Small intestine (tissue), 7 donors: ENCODE measurements around the gene SUFU. TPM values are rescaled to one million over a fixed set of nuclear protein-coding genes. Genes with fewer than 3 reads are reported as not detected.

ENCODE experiments used
- DNase-seq, 2 donors: peaks; one replicate each; pipeline versions ENCODE4 v3.0.0 to v3.0.0-alpha.2; 2013
- FAIRE-seq: peaks from 2 replicates; lab custom pipeline; 2012; peaks lifted over from hg19 to GRCh38; lab: Jason Lieb, UNC
- H3K27ac ChIP-seq, 3 donors: one replicate each; pipeline ENCODE4 v1.5.1; 2013; ENCODE audit warnings: low read length in 2 of 3, mild to moderate bottlenecking in 2 of 3, control low read depth in 1 of 3, inconsistent platforms in 1 of 3, low read depth in 1 of 3, moderate library complexity in 1 of 3
- H3K27me3 ChIP-seq, 3 donors: one replicate each; pipeline ENCODE4 v1.6.1; 2013; ENCODE audit warnings: low read length in 3 of 3, inconsistent platforms in 1 of 3; ENCODE audit not compliant: control insufficient read depth in 3 of 3, insufficient read depth in 3 of 3
- H3K36me3 ChIP-seq, 3 donors: one replicate each; pipeline ENCODE4 v1.6.1; 2013; ENCODE audit warnings: low read length in 3 of 3, inconsistent platforms in 1 of 3, low read depth in 1 of 3, mild to moderate bottlenecking in 1 of 3, moderate library complexity in 1 of 3; ENCODE audit not compliant: control insufficient read depth in 3 of 3, insufficient read depth in 2 of 3
- H3K4me1 ChIP-seq, 3 donors: one replicate each; pipeline ENCODE4 v1.6.1; 2013; ENCODE audit warnings: low read length in 2 of 3, inconsistent platforms in 1 of 3, low read depth in 1 of 3, mild to moderate bottlenecking in 1 of 3, moderate library complexity in 1 of 3; ENCODE audit not compliant: control insufficient read depth in 3 of 3, insufficient read depth in 2 of 3
- H3K4me3 ChIP-seq, 3 donors: one replicate each; pipeline ENCODE4 v1.5.1; 2013; ENCODE audit warnings: low read length in 3 of 3, control low read depth in 1 of 3, inconsistent platforms in 1 of 3, low read depth in 1 of 3, mild to moderate bottlenecking in 1 of 3, moderate library complexity in 1 of 3
- H3K9me3 ChIP-seq, 2 donors: one replicate each; pipeline ENCODE4 v1.6.1; 2013; ENCODE audit warnings: low read depth in 1 of 2, low read length in 1 of 2; ENCODE audit not compliant: control insufficient read depth in 2 of 2, insufficient read depth in 1 of 2
- WGBS, 3 donors: extraction: QIAGEN DNeasy Blood & Tissue Kit; methylation state at CpG; one replicate each; pipeline ENCODE4 v1.1.7; 2013; 5-methylcytosine and 5-hydroxymethylcytosine counted together
- polyA plus RNA-seq, 4 donors: library from polyadenylated mRNA; stranded (reverse) in 3 of 4; unstranded in 1 of 4; fragments of 200-250 nt in 3 of 4; fragments of 120-200 nt in 1 of 4; gene quantifications; one replicate each; pipeline versions ENCODE4 v1.2.1 to v1.2.3, GENCODE V29; 2013
- donor health status: healthy with polysubstance abuse.
- donor health status: control.
- donor health status: control.
- donor health status: Bipolar disorder and iron deficiency.
- donor health status: healthy.

Gene SUFU
- polyA plus RNA-seq, 4 donors: 2.2 to 15.0 (median 4.0) TPM

DNA sequence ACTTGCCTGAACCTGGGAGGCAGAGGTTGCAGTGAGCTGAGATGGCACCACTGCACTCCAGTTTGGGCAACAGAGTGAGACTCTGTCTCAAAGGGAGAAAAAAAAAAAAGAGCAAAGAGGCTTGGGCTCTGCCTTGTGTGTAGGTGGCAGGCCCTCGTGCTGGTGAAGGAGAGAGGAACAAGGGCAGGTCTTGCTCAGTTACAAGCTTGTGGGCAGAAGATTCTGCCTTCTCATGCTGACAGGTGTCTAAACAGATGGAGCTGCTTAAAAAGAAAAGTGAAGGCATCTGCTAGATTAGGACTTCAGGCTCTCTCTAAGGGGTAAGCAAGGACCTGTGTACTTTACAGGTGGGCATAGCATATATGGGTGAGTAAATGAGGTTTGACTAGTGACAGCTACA lies 75.0 kb downstream of the SUFU start:
- WGBS, 3 donors: 50 to 71% (median 68%) methylated on average over 1 of the region's 1 CpG
- H3K4me1 ChIP-seq: peaks cover 0 to 4% (median 0%) of the 10 kb centered on the region in 3 donors
- no peaks in the 10 kb centered on the region for H3K36me3 ChIP-seq
- FAIRE-seq: no peak
- DNase-seq: no peak
- no peaks in the 10 kb centered on the region for H3K9me3 ChIP-seq
- peak overlapping the region in 1 of 3 donors; percentile 61 for H3K27ac ChIP-seq
- H3K4me3 ChIP-seq: no peak overlapping the region
- no peaks in the 10 kb centered on the region for H3K27me3 ChIP-seq

DNA sequence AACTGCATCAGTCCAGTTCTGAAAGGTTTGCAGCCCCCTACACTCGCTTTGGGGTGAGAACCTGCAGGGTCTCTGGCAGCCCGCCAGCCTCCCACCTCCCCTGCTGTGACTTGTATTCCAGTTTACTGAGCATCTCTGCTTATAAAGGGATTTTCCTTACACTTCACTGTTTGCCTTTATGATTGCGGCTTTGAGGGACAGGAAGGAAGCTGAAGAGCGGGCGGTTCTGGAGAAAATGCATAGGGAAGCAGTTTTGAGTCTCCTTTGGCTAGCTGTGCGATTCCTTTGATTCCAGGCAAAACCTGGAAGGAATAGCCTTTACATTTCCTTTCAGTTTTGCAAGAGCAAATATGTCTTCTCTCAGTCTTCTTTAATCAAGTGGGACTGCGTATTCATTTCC lies 75.6 kb downstream of the SUFU start:
- DNase-seq (no peak), FAIRE-seq (no peak)
- H3K4me3 ChIP-seq: no peak overlapping the region
- H3K27me3 ChIP-seq: no peaks in the 10 kb centered on the region
- H3K4me1 ChIP-seq: peaks cover 0 to 4% (median 0%) of the 10 kb centered on the region in 3 donors
- 64 to 89% (median 85%) methylated on average over 7 of the region's 7 CpGs for WGBS, 3 donors
- no peaks in the 10 kb centered on the region for H3K9me3 ChIP-seq
- peak overlapping the region in 1 of 3 donors; percentile 61 for H3K27ac ChIP-seq
- no peaks in the 10 kb centered on the region for H3K36me3 ChIP-seq

DNA sequence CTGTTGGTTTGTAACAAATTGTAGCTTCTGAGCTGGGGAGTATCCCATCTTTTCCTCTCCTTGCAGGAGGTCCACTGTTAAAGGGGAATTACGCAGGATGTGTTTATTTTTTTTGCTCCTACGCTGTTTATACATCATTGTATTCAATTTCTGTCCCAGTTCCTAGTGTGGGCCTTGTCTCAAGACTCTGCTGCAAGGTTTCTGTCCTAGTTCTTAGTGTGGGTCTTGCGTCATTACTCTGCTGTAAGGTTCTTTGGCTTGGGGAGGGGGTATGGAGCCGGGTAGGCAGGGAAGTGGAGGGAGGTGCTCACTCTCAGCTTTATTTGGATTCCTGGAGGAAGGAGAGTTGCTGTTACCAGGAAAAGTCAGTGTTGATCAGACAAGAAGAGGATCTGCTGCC lies 76.5 kb downstream of the SUFU start:
- Histone ChIP-seq H3K4me3 (no peak overlapping the region), H3K9me3 (no peaks in the 10 kb centered on the region), H3K4me1 (peaks cover 0 to 4% (median 0%) of the 10 kb centered on the region in 3 donors), H3K27ac (peak overlapping the region in 1 of 3 donors; percentile 61), H3K36me3 (no peaks in the 10 kb centered on the region), H3K27me3 (no peaks in the 10 kb centered on the region)
- DNase-seq (no peak), FAIRE-seq (no peak)
- 68 to 89% (median 78%) methylated on average over 4 of the region's 4 CpGs for WGBS, 3 donors

DNA sequence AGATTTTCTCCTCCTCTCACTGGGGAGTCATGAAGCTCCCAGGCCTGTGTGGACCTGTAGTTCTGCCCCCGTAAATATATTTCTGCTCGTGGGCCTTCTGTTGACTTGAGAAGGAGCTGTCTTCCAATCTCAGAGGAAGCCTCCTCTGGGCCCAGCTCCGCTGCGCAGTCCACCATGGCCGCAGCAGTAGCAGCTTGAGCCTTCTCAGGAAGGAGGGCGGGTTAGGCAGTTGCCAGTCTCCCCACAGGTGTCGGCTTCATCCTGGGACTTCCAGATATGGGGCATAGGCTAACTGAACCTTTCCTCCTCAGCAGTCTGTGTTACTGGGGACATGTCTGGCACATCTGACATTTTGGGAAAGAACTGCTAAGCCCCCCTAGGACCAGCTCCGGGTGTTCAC lies 77.6 kb downstream of the SUFU start:
- DNase-seq: no peak
- WGBS, 3 donors: 88 to 90% (median 89%) methylated on average over 8 of the region's 8 CpGs
- Histone ChIP-seq H3K27ac (no peak overlapping the region), H3K4me3 (no peak overlapping the region), H3K27me3 (no peaks in the 10 kb centered on the region), H3K36me3 (peaks cover 0 to 3% (median 0%) of the 10 kb centered on the region in 3 donors), H3K4me1 (peaks cover 0 to 4% (median 0%) of the 10 kb centered on the region in 3 donors), H3K9me3 (no peaks in the 10 kb centered on the region)
- no peak for FAIRE-seq

DNA sequence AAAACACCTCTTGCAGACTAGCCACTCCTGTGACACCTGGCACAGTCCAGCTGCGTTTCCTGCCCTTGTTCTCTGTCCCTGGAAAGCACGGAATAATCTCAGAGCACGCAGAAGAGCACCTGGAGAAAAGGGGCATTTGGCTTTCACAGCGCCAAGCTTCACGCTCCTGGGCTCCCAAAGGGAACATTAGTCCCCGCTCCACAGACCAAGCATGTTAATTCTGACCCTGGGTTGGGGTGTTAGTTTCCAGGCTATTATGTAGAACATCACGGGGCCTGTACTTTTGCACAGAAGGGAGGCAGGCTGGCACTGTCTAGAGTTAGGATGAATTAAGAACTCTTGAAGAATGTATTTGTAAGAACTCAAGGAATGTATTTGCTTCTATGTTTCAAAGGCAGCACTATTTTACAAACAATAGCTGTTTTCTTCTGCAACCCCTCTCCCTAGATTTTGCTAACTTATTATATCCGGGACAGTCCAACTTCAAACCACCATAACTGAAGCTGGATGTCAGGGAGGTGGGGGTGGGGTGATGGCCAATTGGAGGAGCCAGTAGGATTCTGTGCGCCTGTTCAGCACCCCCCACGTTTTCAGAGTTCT lies 78.3 kb downstream of the SUFU start:
- no peak overlapping the region for H3K27ac ChIP-seq
- WGBS, 3 donors: 66 to 78% (median 70%) methylated on average over 10 of the region's 10 CpGs
- no peaks in the 10 kb centered on the region for H3K9me3 ChIP-seq
- H3K4me3 ChIP-seq: no peak overlapping the region
- FAIRE-seq: no peak
- H3K36me3 ChIP-seq: peaks cover 0 to 3% (median 0%) of the 10 kb centered on the region in 3 donors
- DNase-seq: no peak
- peaks cover 0 to 4% (median 0%) of the 10 kb centered on the region in 3 donors for H3K4me1 ChIP-seq
- no peaks in the 10 kb centered on the region for H3K27me3 ChIP-seq

DNA sequence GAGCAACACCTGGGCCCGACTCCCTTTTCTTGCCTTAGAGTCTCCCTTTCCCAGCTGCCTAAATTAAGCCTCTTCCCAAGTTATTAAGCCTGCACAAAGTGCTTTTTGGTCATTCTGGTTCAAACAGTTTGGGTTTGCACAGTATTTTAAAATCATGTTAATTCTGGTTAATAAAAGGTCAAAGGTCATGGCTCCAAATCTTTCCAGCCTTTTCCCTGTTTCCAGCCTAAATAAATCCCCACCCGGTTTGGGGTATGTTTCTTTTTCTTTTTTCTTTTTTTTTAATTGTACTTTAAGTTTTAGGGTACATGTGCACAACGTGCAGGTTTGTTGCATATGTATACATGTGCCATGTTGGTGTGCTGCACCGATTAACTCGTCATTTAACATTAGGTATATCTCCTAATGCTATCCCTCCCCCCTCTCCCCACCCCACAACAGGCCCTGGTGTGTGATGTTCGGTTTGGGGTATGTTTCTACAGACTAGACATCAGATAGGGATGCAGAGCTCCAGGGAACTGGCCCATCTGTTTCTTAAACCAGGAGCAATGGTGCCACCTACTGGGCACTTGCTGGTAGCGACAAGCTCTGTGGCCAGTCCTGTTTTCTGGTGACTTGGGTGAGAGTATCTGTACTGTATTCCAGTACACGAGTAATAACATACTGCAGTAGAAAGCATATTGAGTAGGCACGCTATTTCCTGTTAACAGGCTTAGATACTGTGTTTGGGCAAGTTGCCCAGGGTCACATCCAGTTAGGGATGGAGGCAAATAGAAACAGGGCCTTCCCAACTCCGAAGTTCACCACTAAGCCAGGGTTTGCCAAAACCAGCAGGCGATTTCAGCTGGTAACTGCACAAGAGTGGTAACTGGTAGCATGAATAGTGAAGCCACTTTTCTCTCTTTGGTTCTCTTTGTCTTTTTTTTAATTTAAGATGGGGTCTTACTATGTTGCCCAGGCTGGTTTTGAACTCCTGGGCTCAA lies 80.0 kb downstream of the SUFU start:
- H3K4me1 ChIP-seq: peaks cover 0 to 4% (median 0%) of the 10 kb centered on the region in 3 donors
- H3K4me3 ChIP-seq: no peak overlapping the region
- no peak overlapping the region for H3K27ac ChIP-seq
- no peaks in the 10 kb centered on the region for H3K9me3 ChIP-seq
- FAIRE-seq: no peak
- H3K27me3 ChIP-seq: no peaks in the 10 kb centered on the region
- peak; percentile 87 to 92 for DNase-seq
- H3K36me3 ChIP-seq: peaks cover 0 to 3% (median 0%) of the 10 kb centered on the region in 3 donors
- WGBS, 3 donors: 32 to 38% (median 37%) methylated on average over 11 of the region's 11 CpGs

- Histone ChIP-seq H3K9me3 (no peaks in the 10 kb centered on the region), H3K4me1 (peaks cover 0 to 2% (median 0%) of the 10 kb centered on the region in 3 donors), H3K4me3 (no peak overlapping the region), H3K27me3 (no peaks in the 10 kb centered on the region), H3K36me3 (peaks cover 0 to 3% (median 0%) of the 10 kb centered on the region in 3 donors), H3K27ac (no peak overlapping the region)
- DNase-seq (no peak), FAIRE-seq (no peak)
- 53 to 76% (median 59%) methylated on average over 1 of the region's 1 CpG for WGBS, 3 donors
Observed at GRCh38 chr10:102585026-102585425, 81.3 kb downstream of the SUFU start.

DNA sequence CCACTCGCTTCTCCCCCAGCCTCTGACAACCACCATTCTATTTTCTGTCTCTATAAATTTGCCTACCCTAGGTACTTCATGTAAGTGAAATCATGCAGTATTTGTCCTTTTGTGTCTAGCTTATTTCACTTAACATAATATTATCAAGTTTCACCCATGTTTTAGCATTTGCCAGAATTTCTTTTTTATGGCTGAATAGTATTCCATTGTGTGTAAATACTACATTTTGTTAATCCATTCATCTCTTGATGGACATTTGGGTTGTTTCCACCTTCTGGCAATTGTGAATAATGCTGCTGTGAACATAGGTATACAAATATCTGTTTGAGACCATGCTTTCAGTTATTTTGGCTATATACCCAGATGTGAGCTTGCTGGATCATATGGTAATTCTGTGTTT lies 83.1 kb downstream of the SUFU start:
- FAIRE-seq (no peak), DNase-seq (no peak)
- Histone ChIP-seq H3K9me3 (no peaks in the 10 kb centered on the region), H3K27ac (no peak overlapping the region), H3K4me3 (no peak overlapping the region), H3K36me3 (peaks cover 0 to 3% (median 0%) of the 10 kb centered on the region in 3 donors), H3K27me3 (no peaks in the 10 kb centered on the region), H3K4me1 (no peaks in the 10 kb centered on the region)
- WGBS, 3 donors: 91 to 100% (median 97%) methylated on average over 1 of the region's 1 CpG
